KMS-11 (cell line): ENCODE results near the gene HIVEP1.

Source experiments
- H2AFZ ChIP-seq: fragments of 200-600 bp; sonication (generic); 2 replicates; pipeline ENCODE4 v1.6.1; 2016; ENCODE audit warnings: antibody characterized with exemption, mixed run types, low read depth
- H3K27ac ChIP-seq: fragments of 200-600 bp; sonication (generic); 2 replicates; pipeline ENCODE4 v1.6.1; 2016; ENCODE audit warnings: mild to moderate bottlenecking, mixed run types
- H3K27me3 ChIP-seq: fragments of 200-600 bp; sonication (generic); 2 replicates; pipeline ENCODE4 v1.6.1; 2017; ENCODE audit warnings: mild to moderate bottlenecking, low read depth, mixed run types, moderate library complexity; ENCODE audit not compliant: insufficient read depth
- H3K36me3 ChIP-seq: fragments of 200-600 bp; sonication (generic); 2 replicates; pipeline ENCODE4 v1.6.1; 2017; ENCODE audit warnings: mild to moderate bottlenecking, mixed run types; ENCODE audit not compliant: insufficient read depth
- H3K4me1 ChIP-seq: fragments of 200-600 bp; sonication (generic); 2 replicates; pipeline ENCODE4 v1.6.1; 2016; ENCODE audit warnings: mild to moderate bottlenecking, low read depth, mixed run types; ENCODE audit not compliant: poor library complexity, severe bottlenecking
- H3K4me2 ChIP-seq: fragments of 200-600 bp; sonication (generic); 2 replicates; pipeline ENCODE4 v1.7.0; 2016; ENCODE audit warnings: mild to moderate bottlenecking, mixed run types
- H3K4me3 ChIP-seq: fragments of 200-600 bp; sonication (generic); IDR thresholded peaks from 2 replicates; pipeline ENCODE4 v1.6.1; 2017; ENCODE audit warnings: low read depth, low read length, mixed read lengths; ENCODE audit not compliant: insufficient read depth
- H3K79me2 ChIP-seq: fragments of 200-600 bp; sonication (generic); 2 replicates; pipeline ENCODE4 v1.6.1; 2016; ENCODE audit warnings: low read depth, mixed run types; ENCODE audit not compliant: insufficient read depth
- H3K9ac ChIP-seq: fragments of 200-600 bp; sonication (generic); 2 replicates; pipeline ENCODE4 v1.6.1; 2016; ENCODE audit warnings: mild to moderate bottlenecking, mixed run types
- H4K20me1 ChIP-seq: fragments of 200-600 bp; sonication (generic); 2 replicates; pipeline ENCODE4 v1.6.1; 2016; ENCODE audit warnings: mild to moderate bottlenecking, mixed run types; ENCODE audit not compliant: insufficient read depth
- TF ChIP-seq, protein P1 (sequence below): fragments of 200-600 bp; sonication (generic); conservative IDR thresholded peaks from 2 replicates; pipeline ENCODE4 v1.6.1; 2017; ENCODE audit warnings: low read depth, mild to moderate bottlenecking, antibody characterized with exemption, low read length, moderate library complexity, mixed read lengths

The HIVEP1 gene

DNA sequence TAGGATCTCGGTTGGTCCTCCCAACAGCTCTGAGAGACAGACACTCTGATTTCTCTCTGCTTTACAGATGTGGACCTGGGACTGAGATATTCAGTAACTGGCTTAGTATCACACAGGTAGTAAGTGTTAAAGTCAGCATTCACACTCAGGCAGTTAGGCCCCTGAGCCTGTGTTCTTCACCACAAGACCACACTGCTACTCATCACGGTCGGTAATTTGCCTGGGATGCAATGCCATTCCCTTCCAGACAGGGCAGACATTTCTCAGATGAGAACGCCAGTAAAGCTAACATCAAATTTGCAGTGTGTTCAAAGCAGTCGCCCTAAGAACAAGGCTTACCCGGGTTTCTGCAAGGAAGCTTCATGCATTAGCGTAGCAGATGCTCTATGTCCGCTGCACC lies 39.8 kb upstream of the HIVEP1 start:
- no peaks in the 10 kb centered on the region for H3K36me3 ChIP-seq
- no peaks in the 10 kb centered on the region for H3K79me2 ChIP-seq
- H3K9ac ChIP-seq: no peak overlapping the region
- H2AFZ ChIP-seq: no peak overlapping the region
- no peaks in the 10 kb centered on the region for H3K27me3 ChIP-seq
- H3K4me3 ChIP-seq: no peak overlapping the region
- TF ChIP-seq, protein P1, sequence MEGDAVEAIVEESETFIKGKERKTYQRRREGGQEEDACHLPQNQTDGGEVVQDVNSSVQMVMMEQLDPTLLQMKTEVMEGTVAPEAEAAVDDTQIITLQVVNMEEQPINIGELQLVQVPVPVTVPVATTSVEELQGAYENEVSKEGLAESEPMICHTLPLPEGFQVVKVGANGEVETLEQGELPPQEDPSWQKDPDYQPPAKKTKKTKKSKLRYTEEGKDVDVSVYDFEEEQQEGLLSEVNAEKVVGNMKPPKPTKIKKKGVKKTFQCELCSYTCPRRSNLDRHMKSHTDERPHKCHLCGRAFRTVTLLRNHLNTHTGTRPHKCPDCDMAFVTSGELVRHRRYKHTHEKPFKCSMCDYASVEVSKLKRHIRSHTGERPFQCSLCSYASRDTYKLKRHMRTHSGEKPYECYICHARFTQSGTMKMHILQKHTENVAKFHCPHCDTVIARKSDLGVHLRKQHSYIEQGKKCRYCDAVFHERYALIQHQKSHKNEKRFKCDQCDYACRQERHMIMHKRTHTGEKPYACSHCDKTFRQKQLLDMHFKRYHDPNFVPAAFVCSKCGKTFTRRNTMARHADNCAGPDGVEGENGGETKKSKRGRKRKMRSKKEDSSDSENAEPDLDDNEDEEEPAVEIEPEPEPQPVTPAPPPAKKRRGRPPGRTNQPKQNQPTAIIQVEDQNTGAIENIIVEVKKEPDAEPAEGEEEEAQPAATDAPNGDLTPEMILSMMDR: no peak
- no peaks in the 10 kb centered on the region for H4K20me1 ChIP-seq
- H3K27ac ChIP-seq: no peak overlapping the region
- no peak overlapping the region for H3K4me2 ChIP-seq
- no peaks in the 10 kb centered on the region for H3K4me1 ChIP-seq

DNA sequence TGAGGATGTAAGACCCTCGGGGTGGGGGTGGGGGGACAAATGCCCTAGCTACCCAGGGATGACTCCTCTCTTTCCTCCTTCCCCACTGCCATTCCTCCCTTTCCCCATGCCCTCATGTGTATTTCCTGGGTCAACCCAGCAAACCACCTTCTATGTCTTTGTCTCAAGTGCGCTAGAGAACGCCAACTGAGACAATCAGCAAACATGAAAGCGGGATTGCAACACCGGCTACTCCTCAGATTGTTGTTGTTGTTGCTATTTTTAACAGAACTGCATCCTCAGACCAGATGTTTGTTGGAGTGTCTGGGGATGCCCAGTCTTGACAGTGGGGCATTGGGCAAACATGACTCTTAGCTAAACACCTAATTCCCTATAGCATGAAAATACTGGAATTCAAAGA lies 39.3 kb upstream of the HIVEP1 start:
- H3K4me2 ChIP-seq: no peak overlapping the region
- no peaks in the 10 kb centered on the region for H3K27me3 ChIP-seq
- no peak overlapping the region for H3K9ac ChIP-seq
- H2AFZ ChIP-seq: no peak overlapping the region
- H3K4me3 ChIP-seq: no peak overlapping the region
- H3K79me2 ChIP-seq: no peaks in the 10 kb centered on the region
- no peaks in the 10 kb centered on the region for H3K36me3 ChIP-seq
- no peaks in the 10 kb centered on the region for H3K4me1 ChIP-seq
- no peaks in the 10 kb centered on the region for H4K20me1 ChIP-seq
- TF ChIP-seq, protein P1: no peak
- no peak overlapping the region for H3K27ac ChIP-seq

DNA sequence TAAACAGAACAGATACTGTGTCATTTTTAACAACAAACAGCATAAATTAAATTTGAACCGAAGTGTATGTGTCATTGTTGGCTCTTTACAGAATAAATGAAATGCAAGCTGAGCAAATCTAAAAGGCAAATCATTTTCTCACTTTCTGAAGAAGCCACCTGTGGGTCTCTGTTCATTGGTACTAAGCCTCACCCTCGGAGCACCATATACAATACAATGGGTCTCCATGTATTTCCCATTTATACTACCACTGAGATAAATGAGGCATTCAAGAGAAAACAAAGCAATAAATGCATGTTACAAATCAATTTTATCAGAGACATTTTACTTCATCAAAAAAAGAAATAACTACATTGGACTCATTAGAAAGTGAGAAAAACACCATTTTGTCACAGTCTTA lies 38.9 kb upstream of the HIVEP1 start:
- Histone ChIP-seq H3K9ac (no peak overlapping the region), H3K4me2 (no peak overlapping the region), H3K27ac (no peak overlapping the region), H4K20me1 (no peaks in the 10 kb centered on the region), H3K36me3 (no peaks in the 10 kb centered on the region), H3K4me3 (no peak overlapping the region), H3K79me2 (no peaks in the 10 kb centered on the region), H3K27me3 (no peaks in the 10 kb centered on the region), H3K4me1 (no peaks in the 10 kb centered on the region), H2AFZ (no peak overlapping the region)
- TF ChIP-seq, protein P1: no peak

DNA sequence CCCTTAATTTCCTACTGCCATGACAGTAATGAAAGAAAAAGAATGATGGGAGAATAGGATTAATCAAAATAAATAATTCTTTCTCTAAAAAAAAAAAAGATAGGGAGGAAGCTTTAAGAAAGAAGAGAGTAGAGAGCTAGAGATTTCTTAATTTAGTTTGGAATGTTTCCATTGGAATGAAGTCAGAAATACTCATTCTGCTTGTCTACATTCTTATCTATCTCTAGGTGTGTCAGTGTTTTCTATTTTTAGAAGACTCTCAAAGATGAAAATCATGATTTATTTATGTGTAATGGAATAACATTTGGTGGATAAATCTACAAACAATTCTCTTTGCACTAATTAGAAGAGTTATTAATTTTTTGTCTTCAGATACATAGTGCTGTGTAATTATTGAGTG lies 38.0 kb upstream of the HIVEP1 start:
- no peak overlapping the region for H3K9ac ChIP-seq
- no peak overlapping the region for H3K4me2 ChIP-seq
- H3K27ac ChIP-seq: no peak overlapping the region
- no peaks in the 10 kb centered on the region for H3K36me3 ChIP-seq
- no peaks in the 10 kb centered on the region for H4K20me1 ChIP-seq
- no peaks in the 10 kb centered on the region for H3K27me3 ChIP-seq
- TF ChIP-seq, protein P1: no peak
- H3K4me3 ChIP-seq: no peak overlapping the region
- H3K79me2 ChIP-seq: no peaks in the 10 kb centered on the region
- H3K4me1 ChIP-seq: no peaks in the 10 kb centered on the region
- no peak overlapping the region for H2AFZ ChIP-seq
